ENCODE results near the gene HCAR3.

GRCh38 chr12:122747224-122748135, 30.9 kb upstream of the HCAR3 start:
- TF ChIP-seq MYC (IDR thresholded peaks at IDR 0.05; ENCODE audit: low read depth, low read length) (no peak), MAX (IDR thresholded peaks at IDR 0.05; ENCODE audit: low read depth, low read length) (no peak), CTCF (IDR thresholded peaks at IDR 0.05; ENCODE audit: low read depth, low read length) (no peak), POLR2A (IDR thresholded peaks at IDR 0.05; ENCODE audit: extremely low read depth, insufficient read length) (no peak)
